ENCODE measurements around the gene COPS2.

GRCh38 chr15:49083401-49084284, 71.8 kb downstream of the COPS2 start:
- no peak for TF ChIP-seq CTCF (conservative IDR thresholded peaks at IDR 0.05 in 1 of 2, IDR thresholded peaks at IDR 0.05 in 1 of 2; ENCODE audit: extremely low read depth in 1 of 2, insufficient read depth in 1 of 2, low read depth in 1 of 2, low read length in 2 of 2)
- no peak for TF ChIP-seq EZH2 (IDR thresholded peaks at IDR 0.05; ENCODE audit: borderline replicate concordance, low read length)

All from mammary epithelial cell (primary cell).